WTC11 (cell line): Measurements from ENCODE around the gene CCNF.

Source experiments
- CTCF ChIP-seq: fragments of 200-600 bp; IDR thresholded peaks from 2 replicates; pipeline ENCODE4 v1.8.0; 2022; ENCODE audit warnings: antibody characterized with exemption
- IRF2 ChIP-seq: sonication (generic); formaldehyde crosslinking; IDR thresholded peaks from 2 replicates; pipeline ENCODE4 v1.8.0; 2022; ENCODE audit warnings: low read depth, missing genetic modification reagents, borderline replicate concordance
- KAT7 ChIP-seq: sonication (generic); formaldehyde crosslinking; IDR thresholded peaks from 2 replicates; pipeline ENCODE4 v1.8.1; 2023; ENCODE audit warnings: missing genetic modification reagents, mild to moderate bottlenecking, borderline replicate concordance
- MAX ChIP-seq: sonication (generic); formaldehyde crosslinking; IDR thresholded peaks from 2 replicates; pipeline ENCODE4 v1.8.0; 2022; ENCODE audit warnings: mild to moderate bottlenecking, missing genetic modification reagents
- MXD4 ChIP-seq: fragments of 250-450 bp; sonication (Bioruptor Pico); IDR thresholded peaks from 2 replicates; pipeline ENCODE4 v1.8.0; 2021; ENCODE audit warnings: mild to moderate bottlenecking, moderate library complexity, borderline replicate concordance
- NR2C2 ChIP-seq: sonication (generic); formaldehyde crosslinking; IDR thresholded peaks from 2 replicates; pipeline ENCODE4 v1.8.0; 2022; ENCODE audit warnings: mild to moderate bottlenecking, missing genetic modification reagents
- PRDM15 ChIP-seq: sonication (generic); formaldehyde crosslinking; IDR thresholded peaks from 2 replicates; pipeline ENCODE4 v1.8.0; 2022; ENCODE audit warnings: missing genetic modification reagents
- PRRX2 ChIP-seq: fragments of 250-450 bp; sonication (Bioruptor Pico); IDR thresholded peaks from 2 replicates; pipeline ENCODE4 v1.8.0; 2021; ENCODE audit warnings: mild to moderate bottlenecking
- SP1 ChIP-seq: sonication (generic); formaldehyde crosslinking; conservative IDR thresholded peaks from 2 replicates; pipeline ENCODE4 v1.8.1; 2022; ENCODE audit warnings: missing genetic modification reagents
- ZNF121 ChIP-seq: sonication (generic); formaldehyde crosslinking; IDR thresholded peaks from 2 replicates; pipeline ENCODE4 v1.8.0; 2023; ENCODE audit warnings: missing genetic modification reagents

- TF ChIP-seq CTCF = no peak
- no peak for TF ChIP-seq MXD4
- TF ChIP-seq SP1 = no peak
- TF ChIP-seq PRDM15 (CRISPR knock-in tag) = no peak
- TF ChIP-seq NR2C2 (CRISPR knock-in tag) = no peak
- no peak for TF ChIP-seq ZNF121
- no peak for TF ChIP-seq MAX
- no peak for TF ChIP-seq IRF2
- no peak for TF ChIP-seq PRRX2 (CRISPR knock-in tag)
- TF ChIP-seq KAT7 (CRISPR knock-in tag) = no peak
Measured at GRCh38 chr16:2456551-2457153, 27.4 kb downstream of the CCNF start.
